Measurements from ENCODE around the gene RABL6. TPM values are rescaled to one million over a fixed set of nuclear protein-coding genes. Genes with fewer than 3 reads are reported as not detected.
"Not testable (repeated sequence)": the region's sequence is repeated elsewhere in the genome, so short reads cannot be mapped to it uniquely, and the experiment has no call there.

RABL6 gene
- total RNA-seq: 191 and 198 TPM in 2 replicates
- long read RNA-seq, partial matches to known transcripts: 2 of 2 reads
- long read RNA-seq, other reads (novel, unspliced or antisense): 0 of 2 reads

- Mint-ChIP-seq H3K27ac (ENCODE audit: unreplicated experiment) (peak within 1 kb of the TSS; percentile 1), H3K27me3 (ENCODE audit: low read depth) (peaks cover 7% of the 10 kb centered on the region), H3K4me1 (peaks cover 21% of the 10 kb centered on the region), H3K9me3 (no peaks in the 10 kb centered on the region), H3K36me3 (ENCODE audit: low read depth) (peaks cover 15% of the 10 kb centered on the region), H3K4me3 (peak within 1 kb of the TSS; percentile 90)
- DNase-seq (ENCODE audit: low read depth, low spot score): peak; percentile 66
- no peak for TF ChIP-seq CTCF (conservative IDR thresholded peaks at IDR 0.05)
These were observed at the start of gene RABL6 for GRCh38 chr9:136807281-136808074. Gene RABL6, plus strand, starts transcription at chr9:136807948. Its CDS starts 249 bp downstream, at chr9:136808197.

GRCh38 chr9:136759001-136759400 is 48.7 kb upstream of the RABL6 start:
- H3K4me1 Mint-ChIP-seq: peaks cover 5% of the 10 kb centered on the region
- TF ChIP-seq CTCF (conservative IDR thresholded peaks at IDR 0.05): no peak
- no peak for DNase-seq (ENCODE audit: low read depth, low spot score)
- H3K9me3 Mint-ChIP-seq: no peaks in the 10 kb centered on the region
- H3K27ac Mint-ChIP-seq (ENCODE audit: unreplicated experiment): no peak overlapping the region
- H3K4me3 Mint-ChIP-seq: no peak overlapping the region
- no peaks in the 10 kb centered on the region for H3K36me3 Mint-ChIP-seq (ENCODE audit: low read depth)
- H3K27me3 Mint-ChIP-seq (ENCODE audit: low read depth): no peaks in the 10 kb centered on the region

DNA sequence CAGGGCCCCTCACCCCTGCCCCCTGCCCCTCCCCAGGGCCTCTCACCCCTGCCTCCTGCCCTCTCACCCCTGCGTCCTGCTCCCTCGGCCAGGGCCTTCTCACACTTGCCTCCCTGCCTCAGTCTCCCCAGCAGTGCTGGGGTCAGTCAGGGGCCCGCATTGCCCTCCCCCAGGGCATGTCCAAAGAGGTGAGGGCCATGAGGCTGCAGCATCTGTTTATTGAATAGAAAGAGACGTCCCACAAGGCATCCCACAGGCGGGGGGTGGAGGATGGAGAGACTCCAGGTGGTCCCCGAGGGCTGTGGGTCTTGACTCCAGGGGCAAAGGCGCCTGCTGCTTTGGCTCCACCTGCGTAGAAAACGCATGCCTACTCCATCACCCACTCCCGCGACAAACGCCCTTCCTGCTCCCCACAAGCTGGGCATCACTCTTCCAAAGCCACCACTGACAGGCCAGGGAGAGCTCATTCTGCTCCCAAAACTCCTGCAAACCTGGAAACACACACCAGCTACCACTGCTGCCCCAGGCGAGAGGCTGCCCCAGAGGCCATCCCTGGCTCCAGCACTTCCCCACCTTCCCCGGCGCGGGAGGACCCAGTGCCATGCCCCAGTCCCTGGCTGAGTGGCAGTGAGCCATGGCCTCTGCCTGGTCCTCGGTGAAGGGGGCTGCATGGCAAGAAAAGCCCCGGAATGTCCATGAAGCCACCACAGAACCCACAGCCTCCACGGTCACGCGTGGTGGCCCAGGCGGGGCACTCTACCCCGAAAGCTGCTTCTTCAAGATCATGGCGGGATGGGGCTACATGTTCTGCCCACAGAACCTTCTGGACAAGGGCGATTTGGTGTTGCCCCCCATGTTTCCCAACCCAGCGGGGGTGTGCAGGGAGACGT is 48.1 kb upstream of the RABL6 start:
- H3K27ac Mint-ChIP-seq (ENCODE audit: unreplicated experiment): no peak overlapping the region
- no peaks in the 10 kb centered on the region for H3K27me3 Mint-ChIP-seq (ENCODE audit: low read depth)
- DNase-seq (ENCODE audit: low read depth, low spot score): no peak
- no peak overlapping the region for H3K4me3 Mint-ChIP-seq
- H3K4me1 Mint-ChIP-seq: peaks cover 5% of the 10 kb centered on the region
- no peak for TF ChIP-seq CTCF (conservative IDR thresholded peaks at IDR 0.05)
- H3K36me3 Mint-ChIP-seq (ENCODE audit: low read depth): no peaks in the 10 kb centered on the region
- H3K9me3 Mint-ChIP-seq: no peaks in the 10 kb centered on the region

DNA sequence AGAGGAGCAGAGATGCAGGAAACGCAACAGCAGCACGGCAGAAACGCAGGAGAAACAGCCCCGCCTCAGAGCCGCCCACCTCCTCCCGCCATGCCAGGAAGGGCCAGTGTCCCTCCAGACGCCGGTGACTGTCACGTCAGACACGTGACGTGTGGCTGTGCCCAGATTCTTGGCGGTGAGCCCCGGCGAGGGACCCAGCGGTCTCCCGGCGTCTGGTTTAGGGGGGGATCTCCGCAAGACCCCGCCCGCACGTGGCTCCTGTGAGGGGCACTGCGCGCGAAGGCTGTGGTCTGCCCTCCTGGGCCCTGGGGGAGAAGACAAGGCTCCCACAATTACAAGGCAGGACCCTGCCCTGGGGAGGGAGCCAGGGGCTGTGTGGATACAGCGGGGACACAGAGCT is 47.3 kb upstream of the RABL6 start:
- H3K4me1 Mint-ChIP-seq: peaks cover 5% of the 10 kb centered on the region
- no peak for DNase-seq (ENCODE audit: low read depth, low spot score)
- H3K4me3 Mint-ChIP-seq: no peak overlapping the region
- no peaks in the 10 kb centered on the region for H3K36me3 Mint-ChIP-seq (ENCODE audit: low read depth)
- no peak for TF ChIP-seq CTCF (conservative IDR thresholded peaks at IDR 0.05)
- no peaks in the 10 kb centered on the region for H3K27me3 Mint-ChIP-seq (ENCODE audit: low read depth)
- H3K9me3 Mint-ChIP-seq: no peaks in the 10 kb centered on the region
- no peak overlapping the region for H3K27ac Mint-ChIP-seq (ENCODE audit: unreplicated experiment)

DNA sequence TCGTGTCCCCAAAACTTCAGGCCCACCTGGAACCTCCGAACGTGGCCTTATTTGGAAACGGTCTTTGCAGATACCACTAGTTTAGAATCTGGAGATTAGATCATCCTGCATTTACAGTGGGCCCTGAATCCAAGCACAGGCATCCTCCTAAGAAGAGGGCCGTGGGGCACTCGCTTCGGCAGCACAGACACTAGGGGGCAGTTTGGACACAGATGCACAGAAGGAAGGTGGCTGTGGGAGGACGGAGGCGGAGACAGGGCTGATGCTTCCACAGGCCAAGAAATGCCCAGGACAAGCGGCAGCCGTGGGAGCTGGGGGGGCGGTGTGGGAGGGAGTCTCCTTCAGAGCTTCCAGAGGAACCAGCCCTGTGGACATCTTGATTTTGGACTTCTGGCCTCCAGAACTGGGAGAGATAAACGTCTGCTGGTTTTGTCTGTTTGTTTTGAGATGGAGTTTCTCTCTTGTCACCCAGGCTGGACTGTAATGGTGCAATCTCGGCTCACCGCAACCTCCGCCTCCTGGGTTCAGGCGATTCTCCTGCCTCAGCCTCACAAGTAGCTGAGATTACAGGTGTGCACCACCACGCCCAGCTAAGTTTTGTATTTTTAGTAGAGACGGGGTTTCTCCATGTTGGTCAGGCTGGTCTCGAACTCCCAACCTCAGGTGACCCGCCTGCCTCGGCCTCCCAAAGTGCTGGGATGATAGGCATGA is 46.8 kb upstream of the RABL6 start:
- H3K36me3 Mint-ChIP-seq (ENCODE audit: low read depth); H3K4me3 Mint-ChIP-seq; H3K4me1 Mint-ChIP-seq; H3K27me3 Mint-ChIP-seq (ENCODE audit: low read depth); H3K9me3 Mint-ChIP-seq; H3K27ac Mint-ChIP-seq (ENCODE audit: unreplicated experiment): not testable (repeated sequence)
- DNase-seq (ENCODE audit: low read depth, low spot score): peak; percentile 70
- TF ChIP-seq CTCF (conservative IDR thresholded peaks at IDR 0.05): peak; percentile 65

All from neural crest cell (in vitro differentiated cells).